Stimulated activated CD4-positive, alpha-beta T cell treated with anti-CD3 and anti-CD28 coated beads, Interleukin-2, amount 100 ng/mL, for 24 hours (primary cell): ENCODE measurements around the gene TBX4.
"Not testable (repeated sequence)": the region's sequence is repeated elsewhere in the genome, so short reads cannot be mapped to it uniquely, and the experiment has no call there.

ENCODE experiments used
- DNase-seq, 2 donors: peaks; one replicate each; pipeline ENCODE4 v3.0.0-alpha.2; 2020

TBX4 gene

GRCh38 chr17:61486135-61487120 lies 34.2 kb downstream of the TBX4 start:
- no peak for DNase-seq

GRCh38 chr17:61487161-61487988 lies 35.2 kb downstream of the TBX4 start:
- DNase-seq = no peak

GRCh38 chr17:61487989-61488595 lies 35.9 kb downstream of the TBX4 start:
- no peak for DNase-seq

- no peak for DNase-seq
Measured at GRCh38 chr17:61488878-61489718, 36.9 kb downstream of the TBX4 start.

GRCh38 chr17:61489719-61490490 lies 37.7 kb downstream of the TBX4 start:
- DNase-seq = no peak

GRCh38 chr17:61490540-61490975 lies 38.3 kb downstream of the TBX4 start:
- no peak for DNase-seq

GRCh38 chr17:61491981-61492380 lies 39.8 kb downstream of the TBX4 start:
- no peak for DNase-seq

- no peak for DNase-seq
Measured at GRCh38 chr17:61492759-61493526, 40.7 kb downstream of the TBX4 start.

GRCh38 chr17:61493830-61494324 lies 41.7 kb downstream of the TBX4 start:
- DNase-seq = not testable (repeated sequence)

GRCh38 chr17:61494325-61495160 lies 42.3 kb downstream of the TBX4 start:
- DNase-seq = no peak

GRCh38 chr17:61495161-61495857 lies 43.1 kb downstream of the TBX4 start:
- DNase-seq = no peak

GRCh38 chr17:61496174-61496956 lies 44.1 kb downstream of the TBX4 start:
- no peak for DNase-seq

GRCh38 chr17:61496957-61497653 lies 44.9 kb downstream of the TBX4 start:
- no peak for DNase-seq

- no peak for DNase-seq
Measured at GRCh38 chr17:61498042-61498994, 46.1 kb downstream of the TBX4 start.

- DNase-seq = no peak
Measured at GRCh38 chr17:61499632-61500031, 47.4 kb downstream of the TBX4 start.

- no peak for DNase-seq
Measured at GRCh38 chr17:61500287-61500686, 48.1 kb downstream of the TBX4 start.
